ENCODE data around the gene LONP2.

DNA sequence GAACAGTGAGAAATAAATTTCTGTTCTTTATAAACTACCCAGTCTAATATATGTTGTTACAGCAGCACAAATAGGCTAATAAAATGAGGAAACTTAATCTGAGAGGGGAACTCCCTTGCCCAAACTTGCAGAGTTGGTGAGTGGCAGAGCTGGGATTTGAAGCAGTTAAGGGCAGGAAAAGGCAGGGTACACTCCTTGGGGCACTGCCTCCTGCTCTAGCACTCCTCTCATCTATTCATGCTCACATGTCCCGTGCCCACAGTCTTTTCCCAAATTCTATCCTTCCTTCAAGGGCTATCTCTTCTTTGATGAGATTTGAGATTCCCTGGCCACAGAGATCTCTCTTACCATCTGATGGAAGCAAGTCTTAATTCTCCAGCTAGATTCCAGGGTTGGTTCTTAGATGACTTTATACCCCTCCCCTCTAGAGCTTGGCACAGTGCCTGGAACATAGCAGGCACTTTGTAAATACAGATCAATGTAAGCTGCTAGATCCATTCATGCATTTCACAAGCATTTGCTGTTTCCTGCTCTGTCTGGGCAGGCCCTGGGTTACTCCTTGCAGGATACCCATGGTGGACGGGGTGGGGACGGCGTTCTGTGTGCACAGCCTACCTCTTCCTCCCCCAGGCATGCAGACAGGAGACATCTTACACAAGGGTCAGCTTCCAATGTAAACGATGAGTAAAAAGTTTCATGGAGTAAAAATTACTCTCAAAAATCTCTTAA lies 49.1 kb upstream of the LONP2 start:
- TF ChIP-seq RAD21 (conservative IDR thresholded peaks at IDR 0.05) = no peak
- no peak for TF ChIP-seq POLR2AphosphoS5 (IDR thresholded peaks at IDR 0.05)
- TF ChIP-seq, protein P1, sequence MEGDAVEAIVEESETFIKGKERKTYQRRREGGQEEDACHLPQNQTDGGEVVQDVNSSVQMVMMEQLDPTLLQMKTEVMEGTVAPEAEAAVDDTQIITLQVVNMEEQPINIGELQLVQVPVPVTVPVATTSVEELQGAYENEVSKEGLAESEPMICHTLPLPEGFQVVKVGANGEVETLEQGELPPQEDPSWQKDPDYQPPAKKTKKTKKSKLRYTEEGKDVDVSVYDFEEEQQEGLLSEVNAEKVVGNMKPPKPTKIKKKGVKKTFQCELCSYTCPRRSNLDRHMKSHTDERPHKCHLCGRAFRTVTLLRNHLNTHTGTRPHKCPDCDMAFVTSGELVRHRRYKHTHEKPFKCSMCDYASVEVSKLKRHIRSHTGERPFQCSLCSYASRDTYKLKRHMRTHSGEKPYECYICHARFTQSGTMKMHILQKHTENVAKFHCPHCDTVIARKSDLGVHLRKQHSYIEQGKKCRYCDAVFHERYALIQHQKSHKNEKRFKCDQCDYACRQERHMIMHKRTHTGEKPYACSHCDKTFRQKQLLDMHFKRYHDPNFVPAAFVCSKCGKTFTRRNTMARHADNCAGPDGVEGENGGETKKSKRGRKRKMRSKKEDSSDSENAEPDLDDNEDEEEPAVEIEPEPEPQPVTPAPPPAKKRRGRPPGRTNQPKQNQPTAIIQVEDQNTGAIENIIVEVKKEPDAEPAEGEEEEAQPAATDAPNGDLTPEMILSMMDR (IDR thresholded peaks at IDR 0.05; ENCODE audit: poor library complexity, severe bottlenecking) = no peak
- TF ChIP-seq EP300 (conservative IDR thresholded peaks at IDR 0.05; ENCODE audit: poor library complexity, severe bottlenecking) = no peak
- TF ChIP-seq EZH2 (IDR thresholded peaks at IDR 0.05; ENCODE audit: borderline replicate concordance, insufficient read depth, low read length, poor library complexity, severe bottlenecking) = no peak
- TF ChIP-seq TAF1 (IDR thresholded peaks at IDR 0.05; ENCODE audit: low read depth) = no peak
- TF ChIP-seq, protein P2, sequence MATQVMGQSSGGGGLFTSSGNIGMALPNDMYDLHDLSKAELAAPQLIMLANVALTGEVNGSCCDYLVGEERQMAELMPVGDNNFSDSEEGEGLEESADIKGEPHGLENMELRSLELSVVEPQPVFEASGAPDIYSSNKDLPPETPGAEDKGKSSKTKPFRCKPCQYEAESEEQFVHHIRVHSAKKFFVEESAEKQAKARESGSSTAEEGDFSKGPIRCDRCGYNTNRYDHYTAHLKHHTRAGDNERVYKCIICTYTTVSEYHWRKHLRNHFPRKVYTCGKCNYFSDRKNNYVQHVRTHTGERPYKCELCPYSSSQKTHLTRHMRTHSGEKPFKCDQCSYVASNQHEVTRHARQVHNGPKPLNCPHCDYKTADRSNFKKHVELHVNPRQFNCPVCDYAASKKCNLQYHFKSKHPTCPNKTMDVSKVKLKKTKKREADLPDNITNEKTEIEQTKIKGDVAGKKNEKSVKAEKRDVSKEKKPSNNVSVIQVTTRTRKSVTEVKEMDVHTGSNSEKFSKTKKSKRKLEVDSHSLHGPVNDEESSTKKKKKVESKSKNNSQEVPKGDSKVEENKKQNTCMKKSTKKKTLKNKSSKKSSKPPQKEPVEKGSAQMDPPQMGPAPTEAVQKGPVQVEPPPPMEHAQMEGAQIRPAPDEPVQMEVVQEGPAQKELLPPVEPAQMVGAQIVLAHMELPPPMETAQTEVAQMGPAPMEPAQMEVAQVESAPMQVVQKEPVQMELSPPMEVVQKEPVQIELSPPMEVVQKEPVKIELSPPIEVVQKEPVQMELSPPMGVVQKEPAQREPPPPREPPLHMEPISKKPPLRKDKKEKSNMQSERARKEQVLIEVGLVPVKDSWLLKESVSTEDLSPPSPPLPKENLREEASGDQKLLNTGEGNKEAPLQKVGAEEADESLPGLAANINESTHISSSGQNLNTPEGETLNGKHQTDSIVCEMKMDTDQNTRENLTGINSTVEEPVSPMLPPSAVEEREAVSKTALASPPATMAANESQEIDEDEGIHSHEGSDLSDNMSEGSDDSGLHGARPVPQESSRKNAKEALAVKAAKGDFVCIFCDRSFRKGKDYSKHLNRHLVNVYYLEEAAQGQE (IDR thresholded peaks at IDR 0.05; ENCODE audit: borderline replicate concordance) = no peak

Data from neural cell (in vitro differentiated cells).